Measurements from ENCODE around the gene LARP6.
A peak's percentile ranks its signal among the peaks of the same experiment; 100 is the strongest.

The LARP6 gene

GRCh38 chr15:70801109-70801508, 52.8 kb downstream of the LARP6 start:
- DNase-seq (ENCODE audit: low read depth) = no peak

GRCh38 chr15:70799667-70800450, 54.1 kb downstream of the LARP6 start:
- H3K4me3 ChIP-seq (ENCODE audit: low read length) = no peak overlapping the region
- TF ChIP-seq, protein P1, sequence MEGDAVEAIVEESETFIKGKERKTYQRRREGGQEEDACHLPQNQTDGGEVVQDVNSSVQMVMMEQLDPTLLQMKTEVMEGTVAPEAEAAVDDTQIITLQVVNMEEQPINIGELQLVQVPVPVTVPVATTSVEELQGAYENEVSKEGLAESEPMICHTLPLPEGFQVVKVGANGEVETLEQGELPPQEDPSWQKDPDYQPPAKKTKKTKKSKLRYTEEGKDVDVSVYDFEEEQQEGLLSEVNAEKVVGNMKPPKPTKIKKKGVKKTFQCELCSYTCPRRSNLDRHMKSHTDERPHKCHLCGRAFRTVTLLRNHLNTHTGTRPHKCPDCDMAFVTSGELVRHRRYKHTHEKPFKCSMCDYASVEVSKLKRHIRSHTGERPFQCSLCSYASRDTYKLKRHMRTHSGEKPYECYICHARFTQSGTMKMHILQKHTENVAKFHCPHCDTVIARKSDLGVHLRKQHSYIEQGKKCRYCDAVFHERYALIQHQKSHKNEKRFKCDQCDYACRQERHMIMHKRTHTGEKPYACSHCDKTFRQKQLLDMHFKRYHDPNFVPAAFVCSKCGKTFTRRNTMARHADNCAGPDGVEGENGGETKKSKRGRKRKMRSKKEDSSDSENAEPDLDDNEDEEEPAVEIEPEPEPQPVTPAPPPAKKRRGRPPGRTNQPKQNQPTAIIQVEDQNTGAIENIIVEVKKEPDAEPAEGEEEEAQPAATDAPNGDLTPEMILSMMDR (conservative IDR thresholded peaks at IDR 0.05; ENCODE audit: low read depth, low read length) = no peak
- peak; percentile 80 for DNase-seq (ENCODE audit: low read depth)

More at GRCh38 chr15:70801109-70801508, 52.8 kb downstream of the LARP6 start:
- TF ChIP-seq, protein P1 (conservative IDR thresholded peaks at IDR 0.05; ENCODE audit: low read depth, low read length) = no peak
- H3K4me3 ChIP-seq (ENCODE audit: low read length) = no peak overlapping the region

- no peak overlapping the region for H3K4me3 ChIP-seq (ENCODE audit: low read length)
- TF ChIP-seq, protein P1 (conservative IDR thresholded peaks at IDR 0.05; ENCODE audit: low read depth, low read length) = no peak
- DNase-seq (ENCODE audit: low read depth) = no peak
These were observed 56.5 kb downstream of the LARP6 start for GRCh38 chr15:70797464-70797863.

GRCh38 chr15:70796516-70797310, 57.2 kb downstream of the LARP6 start:
- TF ChIP-seq, protein P1 (conservative IDR thresholded peaks at IDR 0.05; ENCODE audit: low read depth, low read length) = no peak
- no peak overlapping the region for H3K4me3 ChIP-seq (ENCODE audit: low read length)
- DNase-seq (ENCODE audit: low read depth) = no peak

DNA sequence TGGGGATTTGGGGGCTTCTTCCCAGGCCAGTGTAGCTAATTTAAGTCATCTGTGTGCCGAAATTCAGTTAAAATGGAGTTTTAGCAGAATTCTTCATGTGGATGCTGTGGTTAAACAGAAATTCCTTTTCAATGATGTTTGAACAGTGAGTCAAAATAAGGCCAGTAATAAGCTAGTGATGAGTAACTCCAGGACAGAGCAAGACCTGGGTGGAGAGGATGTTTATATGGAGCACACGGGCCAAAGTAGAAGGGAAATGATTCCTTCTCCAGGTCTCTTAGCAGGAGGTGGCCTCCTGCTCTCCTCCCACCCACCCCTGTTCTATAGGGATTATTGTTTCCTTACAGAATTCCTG, 58.7 kb downstream of the LARP6 start:
- peak; percentile 52 for DNase-seq (ENCODE audit: low read depth)
- TF ChIP-seq, protein P1 (conservative IDR thresholded peaks at IDR 0.05; ENCODE audit: low read depth, low read length) = no peak
- no peak overlapping the region for H3K4me3 ChIP-seq (ENCODE audit: low read length)

GRCh38 chr15:70794596-70795310, 59.2 kb downstream of the LARP6 start:
- no peak overlapping the region for H3K4me3 ChIP-seq (ENCODE audit: low read length)
- TF ChIP-seq, protein P1 (conservative IDR thresholded peaks at IDR 0.05; ENCODE audit: low read depth, low read length) = no peak

More at GRCh38 chr15:70794596-70795310, 59.2 kb downstream of the LARP6 start:
- DNase-seq (ENCODE audit: low read depth) = no peak
